ENCODE data around the gene STAT5A. TPM values are rescaled to one million over a fixed set of nuclear protein-coding genes. Genes with fewer than 3 reads are reported as not detected.

Gene STAT5A
- total and polyA plus RNA-seq, 9 of the 15 experiments (the other 6 are each of a cell fraction or from before 2014, with no cell fraction given) = 79.9 to 415 (median 196) TPM

DNA sequence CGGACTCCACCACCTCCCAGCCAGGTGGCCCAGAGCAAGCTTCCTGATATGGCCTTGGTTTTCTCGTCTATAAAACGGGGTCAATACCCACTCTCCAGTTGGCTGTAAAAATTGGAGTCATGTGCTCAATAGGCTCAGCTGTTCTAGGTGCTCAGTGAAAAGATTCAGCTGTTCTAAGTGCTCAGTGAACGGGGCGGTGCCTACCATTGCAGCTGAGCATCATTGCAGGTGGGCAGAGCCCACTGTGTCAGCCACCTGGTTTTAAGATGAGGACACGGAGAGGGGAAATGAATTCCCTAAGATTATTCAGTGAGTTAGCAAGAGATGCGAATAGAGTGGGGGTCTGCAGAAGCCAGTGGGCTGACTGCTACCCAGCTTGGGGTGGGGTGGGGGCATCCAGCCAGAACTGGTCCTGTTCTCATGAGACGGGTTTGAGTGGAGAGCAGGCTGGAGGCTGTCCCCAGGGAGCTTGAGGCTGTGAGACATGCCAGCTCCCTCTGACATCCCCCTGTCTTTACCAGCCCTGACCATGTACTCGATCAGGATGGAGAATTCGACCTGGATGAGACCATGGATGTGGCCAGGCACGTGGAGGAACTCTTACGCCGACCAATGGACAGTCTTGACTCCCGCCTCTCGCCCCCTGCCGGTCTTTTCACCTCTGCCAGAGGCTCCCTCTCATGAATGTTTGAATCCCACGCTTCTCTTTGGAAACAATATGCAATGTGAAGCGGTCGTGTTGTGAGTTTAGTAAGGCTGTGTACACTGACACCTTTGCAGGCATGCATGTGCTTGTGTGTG, 21.9 kb downstream of the STAT5A start (continued):
- TF ChIP-seq JUN (IDR thresholded peaks at IDR 0.05; ENCODE audit: borderline replicate concordance, low read depth, low read length) = no peak
- TF ChIP-seq JUN (CRISPR knock-in tag; IDR thresholded peaks at IDR 0.05; ENCODE audit: borderline replicate concordance) = no peak
- no peak for TF ChIP-seq CBX5 (IDR thresholded peaks at IDR 0.05; ENCODE audit: borderline replicate concordance, low read depth)
- no peak for TF ChIP-seq AFF1 (IDR thresholded peaks at IDR 0.05; ENCODE audit: low read depth in 1 of 2, partially characterized antibody in 2 of 2)
- TF ChIP-seq SMAD4 (CRISPR knock-in tag; conservative IDR thresholded peaks at IDR 0.05) = peak; percentile 50
- TF ChIP-seq MEF2A (IDR thresholded peaks at IDR 0.05; ENCODE audit: control insufficient read depth, low read depth, low read length) = no peak
- TF ChIP-seq HLTF (IDR thresholded peaks at IDR 0.05) = no peak
- TF ChIP-seq BRF1 (IDR thresholded peaks at IDR 0.05; ENCODE audit: borderline replicate concordance, extremely low read depth, insufficient read length) = no peak
- TF ChIP-seq CUX1 (CRISPR knock-in tag; IDR thresholded peaks at IDR 0.05) = no peak
- TF ChIP-seq RBM17 (IDR thresholded peaks at IDR 0.05; ENCODE audit: borderline replicate concordance, low read depth, low read length) = no peak
- TF ChIP-seq HDAC6 (IDR thresholded peaks at IDR 0.05; ENCODE audit: low read depth, low read length) = no peak
- TF ChIP-seq ZNF584 (CRISPR knock-in tag; IDR thresholded peaks at IDR 0.05; ENCODE audit: low read depth) = no peak
- no peak for TF ChIP-seq HDGF (IDR thresholded peaks at IDR 0.05)
- no peak for TF ChIP-seq ZNF165 (CRISPR knock-in tag; IDR thresholded peaks at IDR 0.05; ENCODE audit: borderline replicate concordance)
- no peak for TF ChIP-seq TRIM24 (IDR thresholded peaks at IDR 0.05)
- TF ChIP-seq TRIM28 (IDR thresholded peaks at IDR 0.05) = no peak
- TF ChIP-seq CXXC5 (CRISPR knock-in tag; IDR thresholded peaks at IDR 0.05) = peak; percentile 75
- no peak for TF ChIP-seq MYBL2 (IDR thresholded peaks at IDR 0.05; ENCODE audit: low read depth)
- no peak for TF ChIP-seq MYBL2 (CRISPR knock-in tag; IDR thresholded peaks at IDR 0.05; ENCODE audit: borderline replicate concordance)
- TF ChIP-seq GATA2 (CRISPR knock-in tag; IDR thresholded peaks at IDR 0.05) = no peak
- TF ChIP-seq CEBPB (tag; IDR thresholded peaks at IDR 0.05) = no peak

Data from K562 (cell line).